GM12892 (cell line): ENCODE measurements around the gene PHPT1.

Experiments used
- POLR2A ChIP-seq: IDR thresholded peaks from 2 replicates; pipeline ENCODE4 v1.6.1; 2011; ENCODE audit warnings: low read depth, low read length, control low read depth
- POLR2AphosphoS5 ChIP-seq: IDR thresholded peaks from 2 replicates; pipeline ENCODE4 v1.6.1; 2011; ENCODE audit warnings: low read depth, low read length, control low read depth
- TAF1 ChIP-seq: IDR thresholded peaks from 2 replicates; pipeline ENCODE4 v1.6.1; 2011; ENCODE audit warnings: low read depth, mild to moderate bottlenecking, control low read depth, low read length, borderline replicate concordance

- TF ChIP-seq POLR2A (no peak), POLR2AphosphoS5 (no peak), TAF1 (no peak)
Observed at GRCh38 chr9:136852664-136853595, 3.7 kb downstream of the PHPT1 start.
